K562 (cell line): Measurements from ENCODE around the gene LRRK1. TPM values are rescaled to one million over a fixed set of nuclear protein-coding genes. Genes with fewer than 3 reads are reported as not detected.

ENCODE experiments used
- FOXK2 ChIP-seq, 2 experiments: fragments of 450-650 bp; IDR thresholded peaks in 1 of 2; conservative IDR thresholded peaks in 1 of 2; 2 replicates each; pipeline ENCODE4 v1.6.1; 2016; ENCODE audit warnings: low read depth in 2 of 2, mild to moderate bottlenecking in 1 of 2
- ZNF707 ChIP-seq: fragments of 250-450 bp; sonication (Bioruptor Pico); conservative IDR thresholded peaks from 2 replicates; pipeline ENCODE4 v1.8.0; 2022; ENCODE audit warnings: inconsistent platforms, mild to moderate bottlenecking, moderate library complexity
- polyA plus RNA-seq, 8 experiments: library from polyadenylated mRNA; depleted of rRNA in 4 of 8; stranded (reverse) in 5 of 8; unstranded in 3 of 8; fragments of >200 nt; fragmentation: Nextera tagmentation in 2 of 8; fragmentation: Illumina TruSeq in 1 of 8; extraction: Ambion mirVana in 2 of 8; extraction: Trizol in 1 of 8; gene quantifications; 2 replicates each; pipeline versions ENCODE4 v1.2.1 to v1.2.3, GENCODE V29; 2011 to 2014; ENCODE audit warnings: inconsistent platforms in 1 of 8, missing spikeins in 1 of 8
- total RNA-seq, 7 experiments: library from RNA; depleted of rRNA in 6 of 7; stranded (reverse); fragments of >200 nt in 6 of 7; fragmentation: Illumina TruSeq in 2 of 7; extraction: Trizol in 2 of 7; gene quantifications; 2 replicates each; pipeline versions ENCODE4 v1.2.1 to v1.2.3, GENCODE V29; 2011 to 2021; ENCODE audit warnings: low replicate concordance in 1 of 7
- TF ChIP-seq, protein P1 (sequence below): fragments of 250-450 bp; sonication (Bioruptor Pico); IDR thresholded peaks from 2 replicates; pipeline ENCODE4 v1.8.0; 2021; ENCODE audit warnings: moderate library complexity, mild to moderate bottlenecking, inconsistent platforms
- TF ChIP-seq, protein P2 (sequence below): sonication (generic); formaldehyde crosslinking; IDR thresholded peaks from 2 replicates; pipeline ENCODE4 v1.8.1; 2023; ENCODE audit warnings: missing genetic modification reagents, mild to moderate bottlenecking, borderline replicate concordance

LRRK1 gene
- total and polyA plus RNA-seq, 9 of the 15 experiments (the other 6 are each of a cell fraction or from before 2014, with no cell fraction given): 0.01 to 1.5 (median 0.11) TPM

DNA sequence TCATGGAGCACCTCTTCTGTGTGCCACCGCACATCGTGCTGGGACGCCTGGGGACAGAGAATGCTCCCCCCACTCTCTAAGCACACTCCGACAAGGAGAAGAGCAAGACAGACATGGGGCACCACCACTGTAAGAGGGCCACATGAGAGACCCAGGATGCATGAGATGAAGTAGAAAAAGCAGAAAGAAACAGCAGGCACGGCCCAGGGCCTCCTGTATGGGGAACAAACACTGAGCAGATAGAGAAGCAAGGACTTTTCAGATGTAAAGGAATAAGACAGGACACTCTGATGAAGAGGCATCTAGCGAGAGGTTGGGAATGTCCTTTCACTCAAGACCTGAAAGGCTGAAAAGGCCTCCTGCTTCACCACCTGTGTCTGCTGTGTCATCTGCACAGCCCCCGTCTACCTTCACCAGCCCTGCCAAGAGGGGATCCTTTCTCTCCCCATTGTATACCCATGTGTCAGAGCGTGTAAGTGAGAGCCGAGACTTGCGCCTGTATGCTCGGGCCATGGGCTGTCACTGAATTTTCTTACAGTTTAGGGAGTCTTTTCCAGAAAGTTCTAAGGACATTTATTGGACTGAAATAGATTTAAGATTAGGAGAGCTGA, 125.6 kb downstream of the LRRK1 start (continued):
- TF ChIP-seq, protein P1, sequence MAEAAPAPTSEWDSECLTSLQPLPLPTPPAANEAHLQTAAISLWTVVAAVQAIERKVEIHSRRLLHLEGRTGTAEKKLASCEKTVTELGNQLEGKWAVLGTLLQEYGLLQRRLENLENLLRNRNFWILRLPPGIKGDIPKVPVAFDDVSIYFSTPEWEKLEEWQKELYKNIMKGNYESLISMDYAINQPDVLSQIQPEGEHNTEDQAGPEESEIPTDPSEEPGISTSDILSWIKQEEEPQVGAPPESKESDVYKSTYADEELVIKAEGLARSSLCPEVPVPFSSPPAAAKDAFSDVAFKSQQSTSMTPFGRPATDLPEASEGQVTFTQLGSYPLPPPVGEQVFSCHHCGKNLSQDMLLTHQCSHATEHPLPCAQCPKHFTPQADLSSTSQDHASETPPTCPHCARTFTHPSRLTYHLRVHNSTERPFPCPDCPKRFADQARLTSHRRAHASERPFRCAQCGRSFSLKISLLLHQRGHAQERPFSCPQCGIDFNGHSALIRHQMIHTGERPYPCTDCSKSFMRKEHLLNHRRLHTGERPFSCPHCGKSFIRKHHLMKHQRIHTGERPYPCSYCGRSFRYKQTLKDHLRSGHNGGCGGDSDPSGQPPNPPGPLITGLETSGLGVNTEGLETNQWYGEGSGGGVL (CRISPR knock-in tag): no peak
- no peak for TF ChIP-seq ZNF707 (CRISPR knock-in tag)
- TF ChIP-seq, protein P2, sequence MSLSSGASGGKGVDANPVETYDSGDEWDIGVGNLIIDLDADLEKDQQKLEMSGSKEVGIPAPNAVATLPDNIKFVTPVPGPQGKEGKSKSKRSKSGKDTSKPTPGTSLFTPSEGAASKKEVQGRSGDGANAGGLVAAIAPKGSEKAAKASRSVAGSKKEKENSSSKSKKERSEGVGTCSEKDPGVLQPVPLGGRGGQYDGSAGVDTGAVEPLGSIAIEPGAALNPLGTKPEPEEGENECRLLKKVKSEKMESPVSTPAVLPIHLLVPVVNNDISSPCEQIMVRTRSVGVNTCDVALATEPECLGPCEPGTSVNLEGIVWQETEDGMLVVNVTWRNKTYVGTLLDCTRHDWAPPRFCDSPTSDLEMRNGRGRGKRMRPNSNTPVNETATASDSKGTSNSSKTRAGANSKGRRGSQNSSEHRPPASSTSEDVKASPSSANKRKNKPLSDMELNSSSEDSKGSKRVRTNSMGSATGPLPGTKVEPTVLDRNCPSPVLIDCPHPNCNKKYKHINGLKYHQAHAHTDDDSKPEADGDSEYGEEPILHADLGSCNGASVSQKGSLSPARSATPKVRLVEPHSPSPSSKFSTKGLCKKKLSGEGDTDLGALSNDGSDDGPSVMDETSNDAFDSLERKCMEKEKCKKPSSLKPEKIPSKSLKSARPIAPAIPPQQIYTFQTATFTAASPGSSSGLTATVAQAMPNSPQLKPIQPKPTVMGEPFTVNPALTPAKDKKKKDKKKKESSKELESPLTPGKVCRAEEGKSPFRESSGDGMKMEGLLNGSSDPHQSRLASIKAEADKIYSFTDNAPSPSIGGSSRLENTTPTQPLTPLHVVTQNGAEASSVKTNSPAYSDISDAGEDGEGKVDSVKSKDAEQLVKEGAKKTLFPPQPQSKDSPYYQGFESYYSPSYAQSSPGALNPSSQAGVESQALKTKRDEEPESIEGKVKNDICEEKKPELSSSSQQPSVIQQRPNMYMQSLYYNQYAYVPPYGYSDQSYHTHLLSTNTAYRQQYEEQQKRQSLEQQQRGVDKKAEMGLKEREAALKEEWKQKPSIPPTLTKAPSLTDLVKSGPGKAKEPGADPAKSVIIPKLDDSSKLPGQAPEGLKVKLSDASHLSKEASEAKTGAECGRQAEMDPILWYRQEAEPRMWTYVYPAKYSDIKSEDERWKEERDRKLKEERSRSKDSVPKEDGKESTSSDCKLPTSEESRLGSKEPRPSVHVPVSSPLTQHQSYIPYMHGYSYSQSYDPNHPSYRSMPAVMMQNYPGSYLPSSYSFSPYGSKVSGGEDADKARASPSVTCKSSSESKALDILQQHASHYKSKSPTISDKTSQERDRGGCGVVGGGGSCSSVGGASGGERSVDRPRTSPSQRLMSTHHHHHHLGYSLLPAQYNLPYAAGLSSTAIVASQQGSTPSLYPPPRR (CRISPR knock-in tag): no peak
- TF ChIP-seq FOXK2 (conservative IDR thresholded peaks at IDR 0.05 in 1 of 2, IDR thresholded peaks at IDR 0.05 in 1 of 2; ENCODE audit: low read depth in 2 of 2): no peak
